Upper lobe of left lung (tissue), 4 donors: ENCODE results near the gene TNRC6B.
"Not testable (repeated sequence)": the region's sequence is repeated elsewhere in the genome, so short reads cannot be mapped to it uniquely, and the experiment has no call there.

Experiments
- POLR2A ChIP-seq, 4 donors: fragments of 450-650 bp; IDR thresholded peaks; one replicate each; pipeline ENCODE4 v1.5.1; 2016 to 2017; ENCODE audit warnings: antibody characterized with exemption in 4 of 4, mild to moderate bottlenecking in 2 of 4
- TF ChIP-seq, protein P1 (sequence below), 6 experiments: fragments of 450-650 bp in 4 of 6; fragments of 200-600 bp in 2 of 6; sonication (generic) in 2 of 6; IDR thresholded peaks; one replicate each; pipeline ENCODE4 v1.5.1; 2016 to 2019; ENCODE audit warnings: antibody characterized with exemption in 6 of 6

DNA sequence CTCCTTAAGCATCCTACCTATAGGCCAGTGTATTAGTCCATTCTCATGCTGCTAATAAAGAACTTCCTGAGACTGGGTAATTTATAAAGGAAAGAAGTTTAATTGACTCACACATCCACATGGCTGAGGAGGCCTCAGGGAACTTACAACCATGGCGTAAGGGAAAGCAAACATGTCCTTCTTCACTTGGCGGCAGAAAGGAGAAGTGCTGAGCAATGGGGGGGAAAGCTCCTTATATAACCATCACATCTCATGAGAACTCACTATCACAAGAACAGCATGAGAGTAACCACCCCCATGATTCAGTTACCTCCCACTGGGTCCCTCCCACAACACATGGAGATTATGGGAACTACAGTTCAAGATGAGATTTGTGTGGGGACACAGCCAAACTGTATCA lies 12.2 kb upstream of the TNRC6B start:
- TF ChIP-seq, protein P1, sequence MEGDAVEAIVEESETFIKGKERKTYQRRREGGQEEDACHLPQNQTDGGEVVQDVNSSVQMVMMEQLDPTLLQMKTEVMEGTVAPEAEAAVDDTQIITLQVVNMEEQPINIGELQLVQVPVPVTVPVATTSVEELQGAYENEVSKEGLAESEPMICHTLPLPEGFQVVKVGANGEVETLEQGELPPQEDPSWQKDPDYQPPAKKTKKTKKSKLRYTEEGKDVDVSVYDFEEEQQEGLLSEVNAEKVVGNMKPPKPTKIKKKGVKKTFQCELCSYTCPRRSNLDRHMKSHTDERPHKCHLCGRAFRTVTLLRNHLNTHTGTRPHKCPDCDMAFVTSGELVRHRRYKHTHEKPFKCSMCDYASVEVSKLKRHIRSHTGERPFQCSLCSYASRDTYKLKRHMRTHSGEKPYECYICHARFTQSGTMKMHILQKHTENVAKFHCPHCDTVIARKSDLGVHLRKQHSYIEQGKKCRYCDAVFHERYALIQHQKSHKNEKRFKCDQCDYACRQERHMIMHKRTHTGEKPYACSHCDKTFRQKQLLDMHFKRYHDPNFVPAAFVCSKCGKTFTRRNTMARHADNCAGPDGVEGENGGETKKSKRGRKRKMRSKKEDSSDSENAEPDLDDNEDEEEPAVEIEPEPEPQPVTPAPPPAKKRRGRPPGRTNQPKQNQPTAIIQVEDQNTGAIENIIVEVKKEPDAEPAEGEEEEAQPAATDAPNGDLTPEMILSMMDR (IDR thresholded peaks at IDR 0.05): not testable (repeated sequence)
- not testable (repeated sequence) for TF ChIP-seq POLR2A (IDR thresholded peaks at IDR 0.05)
